Naive thymus-derived CD4-positive, alpha-beta T cell (primary cell): ENCODE measurements around the gene TRIM31. TPM values are rescaled to one million over a fixed set of nuclear protein-coding genes. Genes with fewer than 3 reads are reported as not detected.

Experiments used
- ATAC-seq: fragments of 150-1000 bp; cut with Tn5 transposase; 2 replicates; pipeline ENCODE4 v1.10.0; 2021; ENCODE audit warnings: mild to moderate bottlenecking, moderate library complexity
- CTCF ChIA-PET: fragments of 350-600 bp; sonication (Branson Sonifier 250); formaldehyde crosslinking; loops from one replicate; lab custom pipeline; 2021; ENCODE audit warnings: antibody characterized with exemption; lab: Charles Lee
- POLR2A ChIA-PET: fragments of 350-600 bp; sonication (Branson Sonifier 250); formaldehyde crosslinking; loops from one replicate; lab custom pipeline; 2021; ENCODE audit warnings: antibody characterized with exemption, inconsistent platforms; lab: Charles Lee
- DNase-seq, 9 donors: peaks; one replicate each; pipeline versions ENCODE4 v3.0.0 to v3.0.0-alpha.2; 2020 to 2022; ENCODE audit warnings: mixed read lengths in 1 of 9
- H3K27ac ChIP-seq: one replicate; pipeline ENCODE4 v1.7.0; 2013; ENCODE audit warnings: mild to moderate bottlenecking, low read depth, low read length, moderate library complexity
- H3K27me3 ChIP-seq, 2 donors: one replicate each; pipeline ENCODE4 v1.7.0; 2013; ENCODE audit warnings: low read length in 2 of 2, mild to moderate bottlenecking in 2 of 2, moderate library complexity in 2 of 2; ENCODE audit not compliant: control insufficient read depth in 2 of 2, insufficient read depth in 2 of 2
- H3K36me3 ChIP-seq, 3 experiments: 1 replicate in 2 of 3; 2 replicates in 1 of 3; pipeline ENCODE4 v1.7.0; 2013; ENCODE audit warnings: low read length in 3 of 3, mild to moderate bottlenecking in 3 of 3, moderate library complexity in 1 of 3; ENCODE audit not compliant: insufficient read depth in 3 of 3, control insufficient read depth in 2 of 3
- H3K4me1 ChIP-seq, 2 donors: one replicate each; pipeline ENCODE4 v1.7.0; 2013; ENCODE audit warnings: low read length in 2 of 2, mild to moderate bottlenecking in 2 of 2, moderate library complexity in 1 of 2; ENCODE audit not compliant: control insufficient read depth in 2 of 2, insufficient read depth in 2 of 2
- H3K4me3 ChIP-seq: 2 replicates; pipeline ENCODE4 v1.7.0; 2013; ENCODE audit warnings: mild to moderate bottlenecking, low read length
- H3K9me3 ChIP-seq, 3 experiments: 1 replicate in 2 of 3; 2 replicates in 1 of 3; pipeline ENCODE4 v1.7.0; 2013; ENCODE audit warnings: low read length in 3 of 3; ENCODE audit not compliant: control insufficient read depth in 2 of 3
- H3K27ac Mint-ChIP-seq, 9 donors: one replicate each; pipeline ENCODE4 v1.8.0; 2020 to 2022; ENCODE audit warnings: mixed read lengths in 9 of 9, mild to moderate bottlenecking in 8 of 9, moderate library complexity in 5 of 9, inconsistent platforms in 2 of 9
- H3K27me3 Mint-ChIP-seq, 5 donors: one replicate each; pipeline ENCODE4 v1.8.0; 2021 to 2022; ENCODE audit warnings: mixed read lengths in 5 of 5, mild to moderate bottlenecking in 1 of 5
- H3K36me3 Mint-ChIP-seq, 5 donors: one replicate each; pipeline ENCODE4 v1.8.0; 2020 to 2022; ENCODE audit warnings: mixed read lengths in 5 of 5, mild to moderate bottlenecking in 3 of 5, inconsistent platforms in 1 of 5
- H3K4me1 Mint-ChIP-seq, 7 donors: one replicate each; pipeline ENCODE4 v1.8.0; 2020 to 2022; ENCODE audit warnings: mixed read lengths in 7 of 7, mild to moderate bottlenecking in 3 of 7, inconsistent platforms in 1 of 7
- H3K4me3 Mint-ChIP-seq, 10 donors: one replicate each; pipeline ENCODE4 v1.8.0; 2020 to 2022; ENCODE audit warnings: mild to moderate bottlenecking in 10 of 10, mixed read lengths in 10 of 10, moderate library complexity in 6 of 10, inconsistent platforms in 2 of 10
- H3K9me3 Mint-ChIP-seq, 11 donors: one replicate each; pipeline ENCODE4 v1.8.0; 2020 to 2022; ENCODE audit warnings: mixed read lengths in 11 of 11, mild to moderate bottlenecking in 4 of 11, inconsistent platforms in 1 of 11, moderate library complexity in 1 of 11
- intact Hi-C, 2 donors: fragments of 100-400 bp; cut with micrococcal nuclease; formaldehyde crosslinking; loops; one replicate each; pipeline ENCODE4 v1.15.1; 2023
- polyA plus RNA-seq, 2 donors: library from polyadenylated mRNA; unstranded; fragments of 300-500 nt; fragmentation: Illumina TruSeq; gene quantifications; one replicate each; pipeline ENCODE4 v1.2.3, GENCODE V29; 2021
- total RNA-seq, 6 experiments: library from RNA in 5 of 6; stranded (reverse) in 5 of 6; gene quantifications; 1 replicate in 5 of 6; 2 replicates in 1 of 6; pipeline ENCODE4 v1.2.3 and lab custom pipeline; 2021 to 2026

TRIM31 gene
- total and polyA plus RNA-seq, 7 experiments from 2014 or later, result 0.32 to 0.59 (median 0.32) TPM; not detected in 4

DNA sequence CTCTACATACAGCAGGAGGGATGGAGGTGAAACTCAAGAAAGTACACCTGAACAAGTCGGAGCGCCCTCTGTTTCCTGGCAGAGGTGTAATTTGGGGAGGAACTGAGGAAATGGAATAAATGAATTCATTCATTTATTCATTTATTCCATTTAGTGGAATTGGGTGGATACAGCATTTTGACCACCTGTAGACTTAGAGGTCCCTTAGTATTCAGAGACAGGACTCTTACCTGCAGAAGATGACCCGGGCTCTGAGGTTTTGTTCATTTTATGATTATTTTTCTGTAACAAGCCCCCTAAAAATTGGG, 9.1 kb downstream of the TRIM31 start:
- Mint-ChIP-seq H3K4me3 (peak overlapping the region; percentile 86 to 95 (median 91)), H3K9me3 (no peaks in the 10 kb centered on the region), H3K36me3 (no peaks in the 10 kb centered on the region), H3K4me1 (peaks cover 30 to 45% (median 38%) of the 10 kb centered on the region in 7 donors), H3K27ac (peak overlapping the region in 4 of 9 donors; percentile 47 to 92 (median 86)), H3K27me3 (peaks cover 29 to 69% (median 39%) of the 10 kb centered on the region in 5 donors)
- peaks cover 24 to 25% of the 10 kb centered on the region in 2 donors for H3K4me1 ChIP-seq
- intact Hi-C loops, result loop anchor here (1.0 to 5.0 kb wide), 10 partner anchors 27 to 293 kb away; partner anchors contain the start of genes POLR1H (in 1 of the 2), PPP1R11 (in 1 of the 2), TRIM26 (in 1 of the 2) and TRIM39 (in 1 of the 2)
- CTCF ChIA-PET, result interaction anchor here (0.7 to 6.7 kb wide), 9 partner anchors 10 to 64 kb away, joined by 3 to 170 read pairs (median 9); partner anchors contain the start of genes POLR1H and TRIM40
- no peaks in the 10 kb centered on the region for H3K9me3 ChIP-seq
- H3K36me3 ChIP-seq, result no peaks in the 10 kb centered on the region
- DNase-seq (no peak), ATAC-seq (no peak)
- POLR2A ChIA-PET, result interaction anchor here (1.0 to 5.9 kb wide), 8 partner anchors 9 to 109 kb away, joined by 3 to 36 read pairs (median 6); partner anchors contain the start of genes POLR1H, PPP1R11 and TRIM26
- H3K27ac ChIP-seq, result peak overlapping the region; percentile 43
- H3K27me3 ChIP-seq, result peaks cover 5 to 10% of the 10 kb centered on the region in 2 donors
- peak overlapping the region; percentile 68 for H3K4me3 ChIP-seq

DNA sequence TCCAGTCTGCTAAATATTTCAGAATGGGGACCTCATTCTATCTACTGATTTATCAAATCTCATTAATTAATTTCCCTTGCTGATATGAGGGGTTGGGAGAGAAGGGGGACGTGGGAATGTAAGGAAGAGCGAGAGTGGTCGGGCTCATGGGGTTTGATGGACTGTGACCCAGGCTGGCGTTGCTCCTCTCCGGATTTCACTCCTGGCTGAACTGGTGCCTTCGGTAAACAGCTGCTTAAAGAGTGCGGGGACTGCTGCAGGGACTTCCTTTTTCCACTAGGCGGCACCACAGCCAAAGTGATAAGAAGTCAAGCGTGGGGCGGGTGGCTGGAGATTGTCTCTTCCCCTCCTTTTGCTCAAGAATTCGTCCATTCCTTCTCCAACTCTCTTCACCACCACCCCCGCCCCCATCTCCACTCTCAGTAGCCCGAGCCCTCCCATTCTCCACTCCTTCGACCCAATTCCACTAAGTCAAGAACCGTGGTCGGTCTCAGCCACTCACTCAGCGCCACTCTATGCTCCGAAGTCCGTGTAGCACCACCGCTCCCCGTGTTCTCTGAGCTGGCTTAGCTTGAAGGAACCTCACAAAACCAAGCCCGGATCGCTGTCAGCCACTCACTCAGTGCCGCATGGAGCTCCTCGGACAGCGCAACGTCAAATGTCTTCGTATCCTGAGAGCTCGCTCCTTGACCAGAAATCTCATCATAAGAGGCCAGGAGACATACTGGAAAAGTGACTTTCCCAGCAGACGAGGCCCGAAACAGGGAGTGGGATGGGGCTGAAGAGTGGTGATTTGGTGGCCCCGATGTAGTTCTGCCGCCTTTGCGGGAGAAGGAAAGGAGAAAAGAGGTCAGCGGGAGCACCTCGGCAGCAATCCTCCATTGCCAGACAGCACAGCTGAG, 9.7 kb downstream of the TRIM31 start:
- no peaks in the 10 kb centered on the region for H3K9me3 ChIP-seq
- Mint-ChIP-seq H3K27ac (peak overlapping the region; percentile 48 to 92 (median 85)), H3K36me3 (no peaks in the 10 kb centered on the region), H3K27me3 (peaks cover 25 to 69% (median 34%) of the 10 kb centered on the region in 5 donors), H3K4me3 (peak overlapping the region; percentile 86 to 95 (median 91)), H3K4me1 (peaks cover 36 to 51% (median 43%) of the 10 kb centered on the region in 7 donors), H3K9me3 (peaks cover 0 to 1% (median 0%) of the 10 kb centered on the region in 11 donors)
- DNase-seq (peak; percentile 61 to 87 (median 83)), ATAC-seq (peak; percentile 92)
- H3K27ac ChIP-seq, result peak overlapping the region; percentile 49
- CTCF ChIA-PET, result interaction anchor here (0.6 to 6.7 kb wide), 12 partner anchors 9 to 1537 kb away, joined by 3 to 170 read pairs (median 6); partner anchors contain the start of genes POLR1H and TRIM40
- H3K4me1 ChIP-seq, result peaks cover 24 to 30% of the 10 kb centered on the region in 2 donors
- POLR2A ChIA-PET, result interaction anchor here (1.0 to 5.9 kb wide), 8 partner anchors 9 to 110 kb away, joined by 3 to 36 read pairs (median 6); partner anchors contain the start of genes POLR1H, PPP1R11 and TRIM26
- H3K36me3 ChIP-seq, result no peaks in the 10 kb centered on the region
- peaks cover 5 to 10% of the 10 kb centered on the region in 2 donors for H3K27me3 ChIP-seq
- intact Hi-C loops, result loop anchor here (1.0 to 5.0 kb wide), 12 partner anchors 28 to 294 kb away; partner anchors contain the start of genes TRIM26 (in 2 of the 2), POLR1H (in 1 of the 2), PPP1R11 (in 1 of the 2) and RPP21 (in 1 of the 2)
- H3K4me3 ChIP-seq, result peak overlapping the region; percentile 68

DNA sequence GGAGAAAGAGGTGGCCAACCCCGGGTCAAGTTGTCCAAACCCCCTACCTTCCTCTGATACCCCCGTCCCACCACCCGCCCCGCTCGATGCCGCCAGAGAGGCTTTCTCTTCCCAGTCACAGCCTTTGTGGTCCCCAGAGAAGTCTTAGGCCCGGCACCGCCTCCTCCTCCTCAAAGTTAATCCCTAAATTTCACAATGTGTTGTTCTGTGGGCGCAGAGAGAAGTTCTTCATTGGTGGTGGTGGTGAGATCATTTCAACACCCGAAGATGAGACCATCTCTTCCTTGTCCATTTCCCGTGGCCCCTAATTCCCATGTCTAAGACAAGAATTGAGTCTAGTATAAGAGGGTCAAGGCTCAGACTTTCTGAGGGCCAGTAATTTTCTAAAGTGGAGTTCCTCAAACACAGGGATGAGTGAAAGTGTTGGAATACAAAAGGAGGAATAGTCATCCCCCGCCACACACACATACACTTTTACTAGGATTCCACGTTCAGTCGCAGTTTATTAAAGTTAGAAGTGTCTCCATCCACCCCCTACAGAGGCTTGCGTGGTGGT, 10.4 kb downstream of the TRIM31 start:
- no peaks in the 10 kb centered on the region for H3K9me3 ChIP-seq
- H3K36me3 ChIP-seq, result no peaks in the 10 kb centered on the region
- Mint-ChIP-seq H3K27me3 (peaks cover 18 to 70% (median 27%) of the 10 kb centered on the region in 5 donors), H3K27ac (peak overlapping the region in 8 of 9 donors; percentile 49 to 92 (median 86)), H3K4me3 (peak overlapping the region; percentile 86 to 95 (median 91)), H3K36me3 (no peaks in the 10 kb centered on the region), H3K9me3 (peaks cover 0 to 1% (median 0%) of the 10 kb centered on the region in 11 donors), H3K4me1 (peaks cover 41 to 58% (median 49%) of the 10 kb centered on the region in 7 donors)
- H3K4me3 ChIP-seq, result peak overlapping the region; percentile 68
- ATAC-seq (peak; percentile 26), DNase-seq (peak in 3 of 9 donors; percentile 1 to 13 (median 1))
- H3K4me1 ChIP-seq, result peaks cover 24 to 38% of the 10 kb centered on the region in 2 donors
- H3K27me3 ChIP-seq, result peaks cover 5 to 10% of the 10 kb centered on the region in 2 donors
- ChIA-PET POLR2A (interaction anchor here (1.0 to 5.9 kb wide), 6 partner anchors 8 to 43 kb away, joined by 3 to 36 read pairs (median 10); partner anchors contain the start of genes POLR1H and PPP1R11), CTCF (interaction anchor here (0.6 to 6.7 kb wide), 11 partner anchors 8 to 1537 kb away, joined by 3 to 170 read pairs (median 5); partner anchors contain the start of genes POLR1H and TRIM40)
- peak overlapping the region; percentile 49 for H3K27ac ChIP-seq
- intact Hi-C loops, result loop anchor here (1.0 to 5.0 kb wide), 5 partner anchors 110 to 243 kb away; partner anchors contain the start of genes TRIM26 (in 2 of the 2), RPP21 (in 1 of the 2) and TRIM39 (in 1 of the 2)

DNA sequence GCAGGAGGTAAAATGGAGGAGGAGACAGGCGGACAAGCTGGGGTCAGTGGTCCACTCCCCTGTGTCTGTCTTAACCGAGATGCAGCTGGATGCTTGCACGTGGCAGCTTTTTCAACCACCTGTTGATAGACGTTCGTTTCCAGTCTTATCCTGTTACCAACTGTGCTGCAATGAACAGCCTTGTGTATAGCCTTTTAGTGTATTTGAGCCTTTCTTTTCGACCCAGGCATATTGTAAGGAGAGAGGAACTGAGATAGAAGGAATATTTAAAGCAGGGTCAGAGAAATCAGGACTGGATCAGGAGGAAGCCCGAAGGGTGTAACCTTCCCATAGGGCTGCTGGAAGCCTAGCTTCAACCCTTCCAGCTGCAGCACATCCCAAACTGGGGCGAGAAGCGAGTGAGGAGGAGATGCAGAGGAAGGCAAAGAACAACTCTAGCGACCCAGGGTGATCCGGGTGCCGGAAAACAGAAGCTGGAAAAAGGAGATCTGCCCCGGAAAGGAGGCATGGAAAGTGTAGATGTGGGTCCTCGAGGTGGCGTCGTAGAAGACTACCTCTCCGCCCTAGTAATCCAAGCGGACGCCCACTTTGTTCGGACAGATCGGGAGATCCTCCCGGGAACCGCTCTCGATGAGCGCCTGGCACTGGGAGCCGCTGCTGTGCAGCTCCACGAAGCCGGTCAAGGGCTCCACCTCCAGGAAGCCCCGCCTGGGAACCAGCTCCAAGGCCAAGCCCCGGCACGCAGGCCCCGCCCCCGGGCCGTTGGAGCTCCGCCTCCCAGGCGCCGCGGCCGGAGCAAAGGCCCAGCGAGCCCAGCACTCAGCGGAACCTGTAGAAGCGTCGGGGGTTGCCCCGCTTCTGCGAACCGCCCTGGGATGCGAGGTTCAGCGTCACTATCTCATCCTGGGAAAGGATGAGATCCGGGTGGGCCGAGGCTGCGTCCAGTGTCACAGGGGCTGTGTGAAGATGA, 11.2 kb downstream of the TRIM31 start:
- Mint-ChIP-seq H3K9me3 (peaks cover 0 to 1% (median 0%) of the 10 kb centered on the region in 11 donors), H3K27ac (peak overlapping the region in 8 of 9 donors; percentile 36 to 92 (median 78)), H3K27me3 (peaks cover 15 to 76% (median 25%) of the 10 kb centered on the region in 5 donors), H3K36me3 (no peaks in the 10 kb centered on the region), H3K4me3 (peak overlapping the region; percentile 75 to 94 (median 88)), H3K4me1 (peaks cover 43 to 65% (median 56%) of the 10 kb centered on the region in 7 donors)
- intact Hi-C loops, result loop anchor here (1.0 to 5.0 kb wide), 5 partner anchors 111 to 244 kb away; partner anchors contain the start of genes TRIM26 (in 2 of the 2), RPP21 (in 1 of the 2) and TRIM39 (in 1 of the 2)
- ATAC-seq (peak; percentile 60), DNase-seq (peak; percentile 16 to 83 (median 28))
- ChIA-PET CTCF (interaction anchor here (0.6 to 6.7 kb wide), 3 partner anchors 14 to 86 kb away, joined by 3 to 170 read pairs (median 5); partner anchors contain the start of gene TRIM40), POLR2A (interaction anchor here (1.0 to 5.9 kb wide), 4 partner anchors 29 to 41 kb away, joined by 3 to 36 read pairs (median 22); partner anchors contain the start of genes POLR1H and PPP1R11)
- Histone ChIP-seq H3K4me3 (peak overlapping the region; percentile 51), H3K36me3 (no peaks in the 10 kb centered on the region), H3K9me3 (no peaks in the 10 kb centered on the region), H3K4me1 (peaks cover 24 to 41% of the 10 kb centered on the region in 2 donors), H3K27ac (peak overlapping the region; percentile 49), H3K27me3 (peaks cover 5 to 10% of the 10 kb centered on the region in 2 donors)
